Measurements from ENCODE around the gene RASSF4.
A peak's percentile ranks its signal among the peaks of the same experiment; 100 is the strongest.

DNA sequence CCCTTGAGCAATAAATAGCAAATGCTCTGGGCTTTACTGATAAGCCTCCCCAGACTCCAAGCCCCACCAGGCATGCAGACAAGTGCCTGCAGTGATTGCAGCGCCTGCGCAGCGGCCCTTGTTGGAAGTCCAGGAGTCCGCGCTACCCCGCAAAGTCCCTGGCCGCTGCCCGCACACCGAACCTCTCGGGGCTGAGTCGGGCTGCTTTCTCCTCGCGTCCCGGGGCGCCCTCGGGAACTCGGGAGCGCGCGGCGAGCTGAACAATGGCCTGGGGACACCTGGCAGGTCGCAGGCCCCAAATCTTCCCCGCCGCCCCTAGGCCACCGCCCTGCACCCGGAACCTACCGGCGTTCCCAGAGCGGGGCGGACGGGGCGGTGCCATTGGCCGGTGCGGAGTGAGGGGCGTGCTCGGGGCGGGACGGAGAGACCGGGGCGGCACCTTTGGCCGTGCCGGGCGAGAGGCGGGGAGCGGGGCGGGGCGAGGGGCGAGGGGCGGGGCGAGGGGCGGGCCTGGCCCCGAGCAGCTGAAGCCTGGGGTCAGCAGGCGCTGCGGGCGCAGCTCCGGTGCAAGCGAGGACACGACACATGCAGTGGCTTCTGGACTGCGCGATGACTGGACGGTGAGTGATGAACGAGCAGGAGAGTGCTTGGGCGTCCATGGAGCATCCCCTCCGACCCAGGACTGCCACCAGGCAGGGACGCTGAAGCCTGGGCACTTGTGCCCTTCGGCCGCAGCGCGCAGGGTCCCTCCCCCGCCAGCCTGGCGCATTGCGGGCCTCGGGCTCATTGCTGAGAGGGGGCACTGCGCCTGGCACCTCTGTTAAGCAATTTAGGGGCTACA is at the start of gene RASSF4:
- TF ChIP-seq, protein P1, sequence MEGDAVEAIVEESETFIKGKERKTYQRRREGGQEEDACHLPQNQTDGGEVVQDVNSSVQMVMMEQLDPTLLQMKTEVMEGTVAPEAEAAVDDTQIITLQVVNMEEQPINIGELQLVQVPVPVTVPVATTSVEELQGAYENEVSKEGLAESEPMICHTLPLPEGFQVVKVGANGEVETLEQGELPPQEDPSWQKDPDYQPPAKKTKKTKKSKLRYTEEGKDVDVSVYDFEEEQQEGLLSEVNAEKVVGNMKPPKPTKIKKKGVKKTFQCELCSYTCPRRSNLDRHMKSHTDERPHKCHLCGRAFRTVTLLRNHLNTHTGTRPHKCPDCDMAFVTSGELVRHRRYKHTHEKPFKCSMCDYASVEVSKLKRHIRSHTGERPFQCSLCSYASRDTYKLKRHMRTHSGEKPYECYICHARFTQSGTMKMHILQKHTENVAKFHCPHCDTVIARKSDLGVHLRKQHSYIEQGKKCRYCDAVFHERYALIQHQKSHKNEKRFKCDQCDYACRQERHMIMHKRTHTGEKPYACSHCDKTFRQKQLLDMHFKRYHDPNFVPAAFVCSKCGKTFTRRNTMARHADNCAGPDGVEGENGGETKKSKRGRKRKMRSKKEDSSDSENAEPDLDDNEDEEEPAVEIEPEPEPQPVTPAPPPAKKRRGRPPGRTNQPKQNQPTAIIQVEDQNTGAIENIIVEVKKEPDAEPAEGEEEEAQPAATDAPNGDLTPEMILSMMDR (IDR thresholded peaks at IDR 0.05 in 2 of 3, conservative IDR thresholded peaks at IDR 0.05 in 1 of 3; ENCODE audit: borderline replicate concordance in 1 of 3, insufficient read depth in 1 of 3, low read depth in 2 of 3, low read length in 2 of 3), result no peak
- TF ChIP-seq YY1 (IDR thresholded peaks at IDR 0.05; ENCODE audit: extremely low read depth, insufficient replicate concordance, low read depth, low read length) (peak; percentile 37), POLR2A (IDR thresholded peaks at IDR 0.05; ENCODE audit: borderline replicate concordance, extremely low read depth, insufficient read depth, insufficient read length) (peak; percentile 44)
